WTC11 (cell line): ENCODE measurements around the gene FGF14.

Experiments used
- CREB1 ChIP-seq: sonication (generic); formaldehyde crosslinking; IDR thresholded peaks from 2 replicates; pipeline ENCODE4 v1.8.0; 2023; ENCODE audit warnings: mild to moderate bottlenecking, missing genetic modification reagents
- E2F1 ChIP-seq: sonication (generic); formaldehyde crosslinking; IDR thresholded peaks from 2 replicates; pipeline ENCODE4 v1.8.0; 2022; ENCODE audit warnings: mild to moderate bottlenecking, missing genetic modification reagents
- JUN ChIP-seq: sonication (generic); formaldehyde crosslinking; IDR thresholded peaks from 2 replicates; pipeline ENCODE4 v1.8.0; 2023; ENCODE audit warnings: mild to moderate bottlenecking, missing genetic modification reagents
- NR3C1 ChIP-seq: sonication (generic); formaldehyde crosslinking; conservative IDR thresholded peaks from 2 replicates; pipeline ENCODE4 v1.8.1; 2023; ENCODE audit warnings: low read depth, mild to moderate bottlenecking, missing genetic modification reagents
- RELA ChIP-seq: sonication (generic); formaldehyde crosslinking; IDR thresholded peaks from 2 replicates; pipeline ENCODE4 v1.8.1; 2022; ENCODE audit warnings: missing genetic modification reagents, mild to moderate bottlenecking, borderline replicate concordance
- USF2 ChIP-seq: sonication (generic); formaldehyde crosslinking; IDR thresholded peaks from 2 replicates; pipeline ENCODE4 v1.8.1; 2023; ENCODE audit warnings: mild to moderate bottlenecking, missing genetic modification reagents, moderate library complexity
- TF ChIP-seq, protein P1 (sequence below): fragments of 200-600 bp; IDR thresholded peaks from 2 replicates; pipeline ENCODE4 v1.8.0; 2022; ENCODE audit warnings: antibody characterized with exemption
- TF ChIP-seq, protein P2 (sequence below): sonication (generic); formaldehyde crosslinking; IDR thresholded peaks from 2 replicates; pipeline ENCODE4 v1.8.1; 2023; ENCODE audit warnings: mild to moderate bottlenecking, moderate library complexity, missing genetic modification reagents

- TF ChIP-seq CREB1 (CRISPR knock-in tag): no peak
- no peak for TF ChIP-seq JUN (CRISPR knock-in tag)
- no peak for TF ChIP-seq E2F1 (CRISPR knock-in tag)
- TF ChIP-seq, protein P1, sequence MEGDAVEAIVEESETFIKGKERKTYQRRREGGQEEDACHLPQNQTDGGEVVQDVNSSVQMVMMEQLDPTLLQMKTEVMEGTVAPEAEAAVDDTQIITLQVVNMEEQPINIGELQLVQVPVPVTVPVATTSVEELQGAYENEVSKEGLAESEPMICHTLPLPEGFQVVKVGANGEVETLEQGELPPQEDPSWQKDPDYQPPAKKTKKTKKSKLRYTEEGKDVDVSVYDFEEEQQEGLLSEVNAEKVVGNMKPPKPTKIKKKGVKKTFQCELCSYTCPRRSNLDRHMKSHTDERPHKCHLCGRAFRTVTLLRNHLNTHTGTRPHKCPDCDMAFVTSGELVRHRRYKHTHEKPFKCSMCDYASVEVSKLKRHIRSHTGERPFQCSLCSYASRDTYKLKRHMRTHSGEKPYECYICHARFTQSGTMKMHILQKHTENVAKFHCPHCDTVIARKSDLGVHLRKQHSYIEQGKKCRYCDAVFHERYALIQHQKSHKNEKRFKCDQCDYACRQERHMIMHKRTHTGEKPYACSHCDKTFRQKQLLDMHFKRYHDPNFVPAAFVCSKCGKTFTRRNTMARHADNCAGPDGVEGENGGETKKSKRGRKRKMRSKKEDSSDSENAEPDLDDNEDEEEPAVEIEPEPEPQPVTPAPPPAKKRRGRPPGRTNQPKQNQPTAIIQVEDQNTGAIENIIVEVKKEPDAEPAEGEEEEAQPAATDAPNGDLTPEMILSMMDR: no peak
- TF ChIP-seq NR3C1 (CRISPR knock-in tag): no peak
- TF ChIP-seq RELA: no peak
- no peak for TF ChIP-seq USF2
- TF ChIP-seq, protein P2, sequence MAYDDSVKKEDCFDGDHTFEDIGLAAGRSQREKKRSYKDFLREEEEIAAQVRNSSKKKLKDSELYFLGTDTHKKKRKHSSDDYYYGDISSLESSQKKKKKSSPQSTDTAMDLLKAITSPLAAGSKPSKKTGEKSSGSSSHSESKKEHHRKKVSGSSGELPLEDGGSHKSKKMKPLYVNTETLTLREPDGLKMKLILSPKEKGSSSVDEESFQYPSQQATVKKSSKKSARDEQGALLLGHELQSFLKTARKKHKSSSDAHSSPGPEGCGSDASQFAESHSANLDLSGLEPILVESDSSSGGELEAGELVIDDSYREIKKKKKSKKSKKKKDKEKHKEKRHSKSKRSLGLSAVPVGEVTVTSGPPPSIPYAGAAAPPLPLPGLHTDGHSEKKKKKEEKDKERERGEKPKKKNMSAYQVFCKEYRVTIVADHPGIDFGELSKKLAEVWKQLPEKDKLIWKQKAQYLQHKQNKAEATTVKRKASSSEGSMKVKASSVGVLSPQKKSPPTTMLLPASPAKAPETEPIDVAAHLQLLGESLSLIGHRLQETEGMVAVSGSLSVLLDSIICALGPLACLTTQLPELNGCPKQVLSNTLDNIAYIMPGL (CRISPR knock-in tag): no peak
Observed at GRCh38 chr13:101829484-101829883, 572.4 kb downstream of the FGF14 start.
